ENCODE measurements around the gene CARS2. TPM values are rescaled to one million over a fixed set of nuclear protein-coding genes. Genes with fewer than 3 reads are reported as not detected.

Gene CARS2
- total and polyA plus RNA-seq, 4 donors = 61.9 to 102 (median 75.0) TPM

- Histone ChIP-seq H3K27me3 (ENCODE audit: control insufficient read depth in 3 of 3, insufficient read depth in 3 of 3, low read length in 2 of 3) (no peaks in the 10 kb centered on the region), H3K36me3 (ENCODE audit: control insufficient read depth in 4 of 4, insufficient read depth in 4 of 4, low read length in 4 of 4) (no peaks in the 10 kb centered on the region), H3K9me3 (ENCODE audit: control insufficient read depth in 4 of 4, insufficient read depth in 3 of 4, low read length in 3 of 4) (no peaks in the 10 kb centered on the region), H3K27ac (ENCODE audit: low read depth in 1 of 2, low read length in 1 of 2) (no peak overlapping the region), H3K4me3 (no peak overlapping the region), H3K4me1 (ENCODE audit: control insufficient read depth in 5 of 5, insufficient read depth in 5 of 5, low read length in 5 of 5) (no peaks in the 10 kb centered on the region), H3K9ac (ENCODE audit: insufficient read depth in 1 of 2, low read length in 2 of 2) (no peak overlapping the region)
- ATAC-seq (ENCODE audit: insufficient read depth, low FRiP score) (peak; percentile 82), DNase-seq (peak in 2 of 3 donors; percentile 77 to 78)
- WGBS, 2 donors = 44 to 46% methylated on average over 6 of the region's 6 CpGs
- peak; percentile 59 for TF ChIP-seq CTCF (IDR thresholded peaks at IDR 0.05; ENCODE audit: control extremely low read depth, extremely low read depth)
Measured at GRCh38 chr13:110593430-110594130, 112.3 kb downstream of the CARS2 start.

- Histone ChIP-seq H3K36me3 (ENCODE audit: control insufficient read depth in 4 of 4, insufficient read depth in 4 of 4, low read length in 4 of 4) (no peaks in the 10 kb centered on the region), H3K27me3 (ENCODE audit: control insufficient read depth in 3 of 3, insufficient read depth in 3 of 3, low read length in 2 of 3) (no peaks in the 10 kb centered on the region), H3K9ac (ENCODE audit: insufficient read depth in 1 of 2, low read length in 2 of 2) (no peak overlapping the region), H3K4me1 (ENCODE audit: control insufficient read depth in 5 of 5, insufficient read depth in 5 of 5, low read length in 5 of 5) (no peaks in the 10 kb centered on the region), H3K27ac (ENCODE audit: low read depth in 1 of 2, low read length in 1 of 2) (no peak overlapping the region), H3K9me3 (ENCODE audit: control insufficient read depth in 4 of 4, insufficient read depth in 3 of 4, low read length in 3 of 4) (no peaks in the 10 kb centered on the region), H3K4me3 (no peak overlapping the region)
- WGBS, 2 donors = 81 to 82% methylated on average over 2 of the region's 2 CpGs
- TF ChIP-seq CTCF (IDR thresholded peaks at IDR 0.05; ENCODE audit: control extremely low read depth, extremely low read depth) = no peak
- ATAC-seq (ENCODE audit: insufficient read depth, low FRiP score) = no peak
- no peak for DNase-seq
Measured at GRCh38 chr13:110592665-110593064, 113.3 kb downstream of the CARS2 start.

Other genes with a start within 250 kb of the CARS2 start
- 10 to 100 TPM; 42.9 to 47.9 TPM for gene RAB20, start 144.4 kb downstream of the CARS2 start, total RNA-seq
- 100 to 1,000 TPM in 1 of 2 donors, 10 to 100 TPM in 1; 35.8 to 118 TPM for gene RAB20, start 144.4 kb downstream of the CARS2 start, polyA plus RNA-seq
- 10 to 100 TPM; 28.6 to 28.9 TPM for gene NAXD, start 90.6 kb downstream of the CARS2 start, total RNA-seq
- 10 to 100 TPM; 24.1 to 28.6 TPM for gene NAXD, start 90.6 kb downstream of the CARS2 start, polyA plus RNA-seq
- 10 to 100 TPM; 13.7 to 20.4 TPM for gene ING1, start 7.6 kb upstream of the CARS2 start, total RNA-seq
- 10 to 100 TPM in 1 of 2 donors, 1 to 10 TPM in 1; 8.8 to 20.6 TPM for gene ING1, start 7.6 kb upstream of the CARS2 start, polyA plus RNA-seq
- gene ANKRD10, start 209.0 kb upstream of the CARS2 start, total RNA-seq = 100 to 1,000 TPM in 1 of 2 donors, 10 to 100 TPM in 1; 95.0 to 353 TPM
- 10 to 100 TPM; 44.0 to 89.5 TPM for gene ANKRD10, start 209.0 kb upstream of the CARS2 start, polyA plus RNA-seq

Data from lung (tissue), 12 donors.